HCT116 (cell line): ENCODE results near the gene BAHCC1. TPM values are rescaled to one million over a fixed set of nuclear protein-coding genes. Genes with fewer than 3 reads are reported as not detected.

Source experiments
- ATAC-seq: fragments of 200-7000 bp; cut with Tn5 transposase; 2 replicates; pipeline ENCODE4 v1.9.1; 2020; ENCODE audit warnings: mild to moderate bottlenecking, moderate library complexity
- BruUV-seq: library from RNA; stranded (reverse); fragments of 400-500 nt; replicated peaks from 2 replicates; lab custom pipeline; 2021; lab: Mats Ljungman, UMichigan
- CTCF ChIA-PET: fragments of 300-600 bp; sonication (Branson Sonifier 250); formaldehyde crosslinking; loops from one replicate; lab custom pipeline; 2021; ENCODE audit warnings: antibody characterized with exemption; lab: Charles Lee
- POLR2A ChIA-PET: fragments of 300-600, 350-600 bp; sonication (Branson Sonifier 250); formaldehyde crosslinking; loops from one replicate; lab custom pipeline; 2021; ENCODE audit warnings: antibody characterized with exemption; lab: Charles Lee
- RAD21 ChIA-PET, 2 experiments: fragments of 300-600 bp; sonication (Branson Sonifier 250); formaldehyde crosslinking; loops; one replicate each; lab custom pipeline; 2023; ENCODE audit warnings: low total read pairs in 2 of 2; ENCODE audit not compliant: uncharacterized antibody in 2 of 2, unreplicated experiment in 2 of 2, low non-redundant PET in 1 of 2; lab: Charles Lee
- DNase-seq: peaks from one replicate; pipeline ENCODE4 v3.0.0-alpha.2; 2010; ENCODE audit warnings: low read depth, low spot score
- H2AFZ ChIP-seq: fragments of 200-600 bp; shearing (Covaris generic), sonication (generic); 2 replicates; pipeline ENCODE4 v1.6.1; 2017; ENCODE audit warnings: low read depth, mixed run types, mixed read lengths, antibody characterized with exemption, low read length; ENCODE audit not compliant: poor library complexity, severe bottlenecking
- H3K27ac ChIP-seq: 2 replicates; pipeline ENCODE4 v1.5.1; 2012; ENCODE audit warnings: low read depth, low read length
- H3K27me3 ChIP-seq: fragments of 200-600 bp; sonication (generic); 2 replicates; pipeline ENCODE4 v1.6.1; 2016; ENCODE audit warnings: mixed run types, low read length, mixed read lengths; ENCODE audit not compliant: insufficient read depth
- H3K36me3 ChIP-seq, 2 experiments: fragments of 200-500 bp in 1 of 2; fragments of 200-600 bp in 1 of 2; sonication (Bioruptor generic) in 1 of 2; sonication (generic) in 1 of 2; 2 replicates each; pipeline versions ENCODE4 v1.5.1 to v1.6.1; 2014 to 2016; ENCODE audit warnings: low read length in 2 of 2, inconsistent platforms in 1 of 2, mixed read lengths in 1 of 2, mixed run types in 1 of 2; ENCODE audit not compliant: insufficient read depth in 2 of 2, control insufficient read depth in 1 of 2
- H3K4me1 ChIP-seq, 2 experiments: fragments of 200-600 bp in 1 of 2; sonication (generic) in 1 of 2; 2 replicates each; pipeline versions ENCODE4 v1.5.1 to v1.6.1; 2012 to 2017; ENCODE audit warnings: low read length in 2 of 2, inconsistent platforms in 1 of 2, mild to moderate bottlenecking in 1 of 2, mixed read lengths in 1 of 2, mixed run types in 1 of 2, moderate library complexity in 1 of 2; ENCODE audit not compliant: insufficient read depth in 2 of 2, control insufficient read depth in 1 of 2
- H3K4me2 ChIP-seq: fragments of 200-600 bp; sonication (generic); 2 replicates; pipeline ENCODE4 v1.6.1; 2017; ENCODE audit warnings: mixed run types, low read length, mixed read lengths
- H3K4me3 ChIP-seq, 2 experiments: fragments of 200-600 bp in 1 of 2; sonication (generic) in 1 of 2; replicated peaks in 1 of 2; 2 replicates each; pipeline ENCODE4 v1.5.1; 2011 to 2016; ENCODE audit warnings: low read length in 2 of 2, control low read depth in 1 of 2, low read depth in 1 of 2, mild to moderate bottlenecking in 1 of 2, mixed read lengths in 1 of 2, mixed run types in 1 of 2
- H3K79me2 ChIP-seq: fragments of 200-600 bp; sonication (generic); 2 replicates; pipeline ENCODE4 v1.6.1; 2017; ENCODE audit warnings: mild to moderate bottlenecking, mixed run types, low read length, moderate library complexity, mixed read lengths; ENCODE audit not compliant: insufficient read depth
- H3K9ac ChIP-seq: fragments of 200-600 bp; sonication (generic); 2 replicates; pipeline ENCODE4 v1.6.1; 2016; ENCODE audit warnings: low read length, mixed read lengths
- H3K9me2 ChIP-seq: fragments of 200-600 bp; sonication (generic), shearing (Covaris generic); 2 replicates; pipeline ENCODE4 v1.6.1; 2017; ENCODE audit warnings: mixed run types, mild to moderate bottlenecking, moderate library complexity; ENCODE audit not compliant: insufficient read depth
- H3K9me3 ChIP-seq, 2 experiments: fragments of 200-500 bp in 1 of 2; fragments of 200-600 bp in 1 of 2; sonication (Bioruptor generic) in 1 of 2; sonication (generic) in 1 of 2; 2 replicates each; pipeline ENCODE4 v1.6.1; 2014 to 2017; ENCODE audit warnings: low read length in 2 of 2, mixed read lengths in 2 of 2, inconsistent platforms in 1 of 2, low read depth in 1 of 2, mild to moderate bottlenecking in 1 of 2, mixed run types in 1 of 2, moderate library complexity in 1 of 2; ENCODE audit not compliant: control insufficient read depth in 1 of 2, insufficient read depth in 1 of 2
- H4K20me1 ChIP-seq: fragments of 200-600 bp; sonication (generic), shearing (Covaris generic); 2 replicates; pipeline ENCODE4 v1.6.1; 2017; ENCODE audit warnings: mixed run types, mild to moderate bottlenecking, moderate library complexity; ENCODE audit not compliant: insufficient read depth
- CBX3 ChIP-seq: IDR thresholded peaks from 2 replicates; pipeline ENCODE4 v1.6.1; 2012; ENCODE audit warnings: low read depth
- CEBPB ChIP-seq: IDR thresholded peaks from 2 replicates; pipeline ENCODE4 v1.6.1; 2012; ENCODE audit warnings: low read depth
- EGR1 ChIP-seq: IDR thresholded peaks from 2 replicates; pipeline ENCODE4 v1.6.1; 2012; ENCODE audit warnings: low read depth
- ELF1 ChIP-seq: IDR thresholded peaks from 2 replicates; pipeline ENCODE4 v1.6.1; 2012; ENCODE audit warnings: low read depth, borderline replicate concordance
- EZH2 ChIP-seq: fragments of 200-600 bp; sonication (generic); IDR thresholded peaks from 2 replicates; pipeline ENCODE4 v1.6.1; 2017; ENCODE audit warnings: antibody characterized with exemption, mixed run types
- EZH2phosphoT487 ChIP-seq: fragments of 200-600 bp; IDR thresholded peaks from 2 replicates; pipeline ENCODE4 v1.6.1; 2018; ENCODE audit warnings: antibody characterized with exemption, borderline replicate concordance
- FOSL1 ChIP-seq: IDR thresholded peaks from 2 replicates; pipeline ENCODE4 v1.6.1; 2012; ENCODE audit warnings: low read depth
- POLR2A ChIP-seq: IDR thresholded peaks from 2 replicates; pipeline ENCODE4 v1.7.0; 2011; ENCODE audit warnings: borderline replicate concordance; ENCODE audit not compliant: insufficient read depth, insufficient read length; ENCODE audit errors: extremely low read depth
- POLR2AphosphoS5 ChIP-seq: IDR thresholded peaks from 2 replicates; pipeline ENCODE4 v1.6.1; 2011; ENCODE audit warnings: mild to moderate bottlenecking, low read depth, low read length, moderate library complexity
- RAD21 ChIP-seq: IDR thresholded peaks from 2 replicates; pipeline ENCODE4 v1.6.1; 2012; ENCODE audit warnings: low read depth, mild to moderate bottlenecking
- SIN3A ChIP-seq: IDR thresholded peaks from 2 replicates; pipeline ENCODE4 v1.6.1; 2012; ENCODE audit warnings: low read depth
- ZFX ChIP-seq: fragments of 450-650 bp; IDR thresholded peaks from 2 replicates; pipeline ENCODE4 v1.6.1; 2017
- intact Hi-C: fragments of 100-400 bp; cut with micrococcal nuclease; formaldehyde crosslinking; loops from 2 replicates; pipeline ENCODE4 v1.10.0; 2022
- total RNA-seq: library from RNA; stranded (reverse); gene quantifications from one replicate; pipeline ENCODE4 v1.2.1, GENCODE V29; 2021; ENCODE audit not compliant: unreplicated experiment
- TF ChIP-seq, protein P1 (sequence below), 3 experiments: fragments of 200-600 bp in 1 of 3; sonication (generic) in 1 of 3; IDR thresholded peaks in 2 of 3; conservative IDR thresholded peaks in 1 of 3; 2 replicates each; pipeline ENCODE4 v1.5.1; 2012 to 2017; ENCODE audit warnings: low read depth in 2 of 3, low read length in 2 of 3, antibody characterized with exemption in 1 of 3, borderline replicate concordance in 1 of 3, control low read depth in 1 of 3, mild to moderate bottlenecking in 1 of 3, mixed read lengths in 1 of 3, mixed run types in 1 of 3, moderate library complexity in 1 of 3; ENCODE audit not compliant: insufficient read depth in 1 of 3
- TF ChIP-seq, protein P2 (sequence below): IDR thresholded peaks from 2 replicates; pipeline ENCODE4 v1.6.1; 2012
- TF ChIP-seq, protein P3 (sequence below): IDR thresholded peaks from 2 replicates; pipeline ENCODE4 v1.6.1; 2011; ENCODE audit warnings: mild to moderate bottlenecking, low read length, moderate library complexity; ENCODE audit not compliant: insufficient replicate concordance; ENCODE audit errors: extremely low read depth
- TF ChIP-seq, protein P4 (sequence below): IDR thresholded peaks from 2 replicates; pipeline ENCODE4 v1.6.1; 2012

Gene BAHCC1
- total RNA-seq, 1 experiment from 2014 or later = 45.2 TPM

DNA sequence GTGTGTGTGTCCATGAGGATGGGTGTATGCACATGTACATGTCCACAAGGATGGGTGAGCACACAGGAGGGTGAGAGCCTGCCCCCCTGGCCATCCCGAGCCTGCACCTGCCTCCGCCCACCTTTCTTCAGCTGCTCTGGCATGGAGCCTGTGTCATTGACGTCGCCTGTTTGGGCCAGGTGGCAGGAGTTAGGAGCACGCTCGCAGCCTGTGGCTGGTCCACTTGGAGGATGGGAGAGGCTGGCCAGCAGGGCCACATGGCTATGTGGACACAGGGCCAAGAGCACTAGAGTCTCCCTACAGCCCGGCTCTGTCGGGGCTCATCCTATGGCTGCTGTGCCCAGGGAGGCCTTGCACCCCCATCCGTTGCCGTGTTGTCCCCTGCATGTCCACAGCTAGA lies 21.4 kb downstream of the BAHCC1 start:
- ChIA-PET POLR2A (no interaction called here), CTCF (no interaction called here)
- H3K9me3 ChIP-seq = no peaks in the 10 kb centered on the region
- no peaks in the 10 kb centered on the region for H3K27me3 ChIP-seq
- BruUV-seq = no TSS peak
- H2AFZ ChIP-seq = no peak overlapping the region
- H3K9me2 ChIP-seq = no peaks in the 10 kb centered on the region
- H3K4me3 ChIP-seq = no peak overlapping the region
- no peak for TF ChIP-seq EZH2
- TF ChIP-seq, protein P1, sequence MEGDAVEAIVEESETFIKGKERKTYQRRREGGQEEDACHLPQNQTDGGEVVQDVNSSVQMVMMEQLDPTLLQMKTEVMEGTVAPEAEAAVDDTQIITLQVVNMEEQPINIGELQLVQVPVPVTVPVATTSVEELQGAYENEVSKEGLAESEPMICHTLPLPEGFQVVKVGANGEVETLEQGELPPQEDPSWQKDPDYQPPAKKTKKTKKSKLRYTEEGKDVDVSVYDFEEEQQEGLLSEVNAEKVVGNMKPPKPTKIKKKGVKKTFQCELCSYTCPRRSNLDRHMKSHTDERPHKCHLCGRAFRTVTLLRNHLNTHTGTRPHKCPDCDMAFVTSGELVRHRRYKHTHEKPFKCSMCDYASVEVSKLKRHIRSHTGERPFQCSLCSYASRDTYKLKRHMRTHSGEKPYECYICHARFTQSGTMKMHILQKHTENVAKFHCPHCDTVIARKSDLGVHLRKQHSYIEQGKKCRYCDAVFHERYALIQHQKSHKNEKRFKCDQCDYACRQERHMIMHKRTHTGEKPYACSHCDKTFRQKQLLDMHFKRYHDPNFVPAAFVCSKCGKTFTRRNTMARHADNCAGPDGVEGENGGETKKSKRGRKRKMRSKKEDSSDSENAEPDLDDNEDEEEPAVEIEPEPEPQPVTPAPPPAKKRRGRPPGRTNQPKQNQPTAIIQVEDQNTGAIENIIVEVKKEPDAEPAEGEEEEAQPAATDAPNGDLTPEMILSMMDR (IDR thresholded peaks at IDR 0.05 in 2 of 3, conservative IDR thresholded peaks at IDR 0.05 in 1 of 3; ENCODE audit: borderline replicate concordance in 1 of 3, insufficient read depth in 1 of 3, low read depth in 2 of 3, low read length in 2 of 3) = no peak
- TF ChIP-seq POLR2A = no peak
- TF ChIP-seq POLR2AphosphoS5 = no peak
- TF ChIP-seq RAD21 = no peak
- TF ChIP-seq, protein P2, sequence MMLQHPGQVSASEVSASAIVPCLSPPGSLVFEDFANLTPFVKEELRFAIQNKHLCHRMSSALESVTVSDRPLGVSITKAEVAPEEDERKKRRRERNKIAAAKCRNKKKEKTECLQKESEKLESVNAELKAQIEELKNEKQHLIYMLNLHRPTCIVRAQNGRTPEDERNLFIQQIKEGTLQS = no peak
- TF ChIP-seq EGR1 = no peak
- TF ChIP-seq CEBPB = no peak
- TF ChIP-seq, protein P3, sequence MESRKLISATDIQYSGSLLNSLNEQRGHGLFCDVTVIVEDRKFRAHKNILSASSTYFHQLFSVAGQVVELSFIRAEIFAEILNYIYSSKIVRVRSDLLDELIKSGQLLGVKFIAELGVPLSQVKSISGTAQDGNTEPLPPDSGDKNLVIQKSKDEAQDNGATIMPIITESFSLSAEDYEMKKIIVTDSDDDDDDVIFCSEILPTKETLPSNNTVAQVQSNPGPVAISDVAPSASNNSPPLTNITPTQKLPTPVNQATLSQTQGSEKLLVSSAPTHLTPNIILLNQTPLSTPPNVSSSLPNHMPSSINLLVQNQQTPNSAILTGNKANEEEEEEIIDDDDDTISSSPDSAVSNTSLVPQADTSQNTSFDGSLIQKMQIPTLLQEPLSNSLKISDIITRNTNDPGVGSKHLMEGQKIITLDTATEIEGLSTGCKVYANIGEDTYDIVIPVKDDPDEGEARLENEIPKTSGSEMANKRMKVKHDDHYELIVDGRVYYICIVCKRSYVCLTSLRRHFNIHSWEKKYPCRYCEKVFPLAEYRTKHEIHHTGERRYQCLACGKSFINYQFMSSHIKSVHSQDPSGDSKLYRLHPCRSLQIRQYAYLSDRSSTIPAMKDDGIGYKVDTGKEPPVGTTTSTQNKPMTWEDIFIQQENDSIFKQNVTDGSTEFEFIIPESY = no peak
- TF ChIP-seq ZFX = no peak
- TF ChIP-seq ELF1 = no peak
- TF ChIP-seq CBX3 = no peak
- no peak for TF ChIP-seq FOSL1
- TF ChIP-seq, protein P4, sequence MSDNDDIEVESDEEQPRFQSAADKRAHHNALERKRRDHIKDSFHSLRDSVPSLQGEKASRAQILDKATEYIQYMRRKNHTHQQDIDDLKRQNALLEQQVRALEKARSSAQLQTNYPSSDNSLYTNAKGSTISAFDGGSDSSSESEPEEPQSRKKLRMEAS = no peak
- TF ChIP-seq EZH2phosphoT487 = no peak
- TF ChIP-seq SIN3A = no peak
- TF ChIP-seq, all 23 proteins: peak for 0
- Histone ChIP-seq H3K4me2 (no peak overlapping the region), H3K4me1 (peaks cover 40 to 59% of the 10 kb centered on the region in 2 experiments), H3K9ac (no peak overlapping the region), H3K79me2 (no peaks in the 10 kb centered on the region; the same call in 1 of the 2 replicates), H3K36me3 (no peaks in the 10 kb centered on the region), H4K20me1 (no peaks in the 10 kb centered on the region), H3K27ac (peak overlapping the region; percentile 0; the same call in 1 of the 2 replicates)
- ATAC-seq (no peak), DNase-seq (no peak)
- intact Hi-C loops = no loop called here
- RAD21 ChIA-PET = no interaction called here
